PC-3 (cell line): ENCODE data around the gene ESR2.

Source experiments
- EZH2 ChIP-seq: fragments of 300-600 bp; sonication (generic); IDR thresholded peaks from one replicate; pipeline ENCODE4 v1.6.1; 2017; ENCODE audit warnings: antibody characterized with exemption, mild to moderate bottlenecking, low read length; ENCODE audit not compliant: unreplicated experiment
- EZH2phosphoT487 ChIP-seq: fragments of 300-600 bp; sonication (generic); IDR thresholded peaks from 2 replicates; pipeline ENCODE4 v1.6.1; 2018; ENCODE audit warnings: mild to moderate bottlenecking, antibody characterized with exemption, low read length, borderline replicate concordance
- TF ChIP-seq, protein P1 (sequence below): fragments of 300-600 bp; sonication (generic); conservative IDR thresholded peaks from 2 replicates; pipeline ENCODE4 v1.5.1; 2017; ENCODE audit warnings: antibody characterized with exemption, low read depth, mild to moderate bottlenecking, low read length

DNA sequence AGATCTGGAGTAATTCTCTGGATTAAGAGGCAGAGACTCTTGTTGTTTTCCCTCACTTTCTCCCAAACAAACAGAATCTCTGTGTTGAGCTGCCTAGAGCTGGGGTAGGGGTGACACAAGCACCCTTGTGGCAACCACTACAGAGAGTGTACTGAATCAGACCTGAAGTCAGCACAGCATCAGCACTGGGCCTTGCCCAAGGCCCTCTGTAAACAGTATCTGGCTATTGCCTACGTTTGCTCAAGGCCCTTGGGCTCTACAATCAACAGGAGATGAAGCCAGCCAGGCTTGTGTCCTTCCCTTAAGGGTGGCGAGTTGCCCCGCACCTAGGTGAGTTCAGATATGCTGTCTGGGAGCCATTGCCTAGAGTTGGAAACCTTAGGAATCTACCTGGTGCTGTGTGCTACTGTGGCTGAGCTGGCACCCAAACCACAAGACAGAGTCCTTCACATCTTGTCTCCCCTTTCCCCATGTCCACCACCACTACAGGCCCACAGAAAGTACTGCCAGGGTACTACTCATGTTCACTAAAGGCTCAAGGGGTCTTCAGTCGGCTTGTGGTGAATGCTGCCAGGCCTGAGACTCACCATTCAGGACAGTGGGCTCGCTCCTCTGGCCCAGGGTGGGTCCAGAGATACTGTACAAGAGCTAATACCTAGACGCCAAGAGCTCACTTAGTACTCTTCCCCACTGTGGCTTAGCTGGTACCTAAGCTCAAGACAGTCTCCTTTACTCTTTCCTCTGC, 234.5 kb downstream of the ESR2 start:
- TF ChIP-seq, protein P1, sequence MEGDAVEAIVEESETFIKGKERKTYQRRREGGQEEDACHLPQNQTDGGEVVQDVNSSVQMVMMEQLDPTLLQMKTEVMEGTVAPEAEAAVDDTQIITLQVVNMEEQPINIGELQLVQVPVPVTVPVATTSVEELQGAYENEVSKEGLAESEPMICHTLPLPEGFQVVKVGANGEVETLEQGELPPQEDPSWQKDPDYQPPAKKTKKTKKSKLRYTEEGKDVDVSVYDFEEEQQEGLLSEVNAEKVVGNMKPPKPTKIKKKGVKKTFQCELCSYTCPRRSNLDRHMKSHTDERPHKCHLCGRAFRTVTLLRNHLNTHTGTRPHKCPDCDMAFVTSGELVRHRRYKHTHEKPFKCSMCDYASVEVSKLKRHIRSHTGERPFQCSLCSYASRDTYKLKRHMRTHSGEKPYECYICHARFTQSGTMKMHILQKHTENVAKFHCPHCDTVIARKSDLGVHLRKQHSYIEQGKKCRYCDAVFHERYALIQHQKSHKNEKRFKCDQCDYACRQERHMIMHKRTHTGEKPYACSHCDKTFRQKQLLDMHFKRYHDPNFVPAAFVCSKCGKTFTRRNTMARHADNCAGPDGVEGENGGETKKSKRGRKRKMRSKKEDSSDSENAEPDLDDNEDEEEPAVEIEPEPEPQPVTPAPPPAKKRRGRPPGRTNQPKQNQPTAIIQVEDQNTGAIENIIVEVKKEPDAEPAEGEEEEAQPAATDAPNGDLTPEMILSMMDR: no peak
- TF ChIP-seq EZH2 (no peak), EZH2phosphoT487 (no peak)
